GM12875 (cell line): Measurements from ENCODE around the gene MLEC.

Experiments used
- H3K4me3 ChIP-seq: one replicate; pipeline ENCODE4 v1.5.1; 2011; ENCODE audit warnings: low read depth, low read length, control low read depth
- CTCF ChIP-seq: IDR thresholded peaks from 2 replicates; pipeline ENCODE4 v1.5.1; 2011; ENCODE audit warnings: low read depth, mild to moderate bottlenecking, control low read depth, inconsistent platforms, low read length, moderate library complexity, borderline replicate concordance; ENCODE audit not compliant: insufficient read depth

Gene MLEC

DNA sequence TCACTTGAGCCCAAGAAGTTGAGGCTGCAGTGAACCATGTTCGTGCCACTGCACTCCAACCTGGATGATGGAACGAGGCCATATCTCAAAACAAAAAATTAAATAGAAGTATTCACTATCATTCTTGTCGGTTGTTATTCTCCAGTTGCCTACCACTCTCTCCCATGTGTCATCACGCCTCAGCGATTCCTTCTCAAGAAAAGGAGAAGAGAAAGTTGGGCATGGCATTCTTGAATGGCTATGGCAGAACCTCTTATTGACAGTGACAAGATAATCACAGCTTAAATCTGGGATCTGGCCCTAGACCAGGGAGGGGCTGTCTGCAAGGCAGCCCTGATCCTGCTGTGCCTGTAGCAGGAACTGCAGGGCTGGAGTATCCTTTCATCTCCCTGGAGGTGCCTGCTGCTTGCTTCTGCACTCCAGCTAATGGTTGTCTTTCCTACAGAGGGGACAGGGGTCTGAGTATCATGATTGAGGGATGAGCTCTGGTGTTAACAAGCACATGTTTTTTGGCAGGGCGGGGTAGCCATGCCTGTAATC is 12.8 kb upstream of the MLEC start:
- TF ChIP-seq CTCF, result no peak
- no peak overlapping the region for H3K4me3 ChIP-seq

DNA sequence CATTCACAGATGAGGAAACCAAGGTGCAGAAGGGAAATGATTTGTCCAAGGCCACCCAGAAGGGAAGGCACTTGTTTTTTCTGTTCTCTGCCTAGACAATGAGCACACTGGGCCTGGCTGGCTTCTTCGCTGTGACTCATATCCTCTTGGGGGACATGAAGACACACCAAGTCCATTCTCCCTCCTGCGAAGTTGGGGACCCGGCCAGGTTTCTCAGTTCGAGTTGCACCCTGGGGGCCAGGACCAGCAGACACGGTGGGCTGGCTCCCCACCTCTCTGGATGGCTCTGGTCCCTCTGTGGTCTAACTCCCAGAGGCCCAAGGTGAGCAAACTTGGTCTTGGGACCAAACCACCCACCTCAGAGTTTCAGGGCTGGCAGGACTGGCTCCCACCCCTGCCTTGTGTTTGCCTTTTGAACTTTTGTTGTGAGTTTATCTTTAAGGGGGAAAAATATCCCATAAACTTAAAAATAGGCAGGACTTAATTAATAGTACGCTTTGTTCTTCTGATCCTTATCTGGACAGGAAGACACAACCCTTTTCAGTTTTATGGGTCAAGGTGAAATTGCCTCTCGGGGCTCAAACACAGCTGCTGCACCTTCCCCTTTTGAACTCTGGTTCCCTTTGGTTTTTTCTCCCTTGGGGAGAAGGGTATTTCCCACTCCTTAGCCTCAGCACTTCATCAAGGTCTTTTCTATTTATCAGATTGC is 9.0 kb upstream of the MLEC start:
- no peak overlapping the region for H3K4me3 ChIP-seq
- no peak for TF ChIP-seq CTCF

DNA sequence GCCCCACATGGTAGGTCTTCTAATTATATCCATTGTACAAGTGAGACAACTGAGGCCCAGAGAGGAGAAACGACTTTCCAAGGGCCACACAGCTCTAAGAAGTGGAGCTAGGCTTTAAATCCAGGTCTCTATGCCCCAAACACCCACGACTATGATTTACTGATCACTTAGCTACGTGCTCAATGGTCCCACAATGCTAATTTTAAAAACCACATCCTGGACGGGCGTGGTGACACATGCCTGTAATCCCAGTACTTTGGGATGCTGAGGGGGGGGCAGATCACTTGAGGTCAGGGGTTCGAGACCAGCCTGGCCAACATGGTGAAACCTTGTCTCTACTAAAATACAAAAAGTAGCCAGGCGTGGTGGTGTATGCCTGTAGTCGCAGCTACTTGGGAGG is 8.4 kb upstream of the MLEC start:
- no peak overlapping the region for H3K4me3 ChIP-seq
- TF ChIP-seq CTCF, result no peak

- no peak overlapping the region for H3K4me3 ChIP-seq
- no peak for TF ChIP-seq CTCF
Observed at GRCh38 chr12:120680165-120680738, 6.7 kb upstream of the MLEC start.

DNA sequence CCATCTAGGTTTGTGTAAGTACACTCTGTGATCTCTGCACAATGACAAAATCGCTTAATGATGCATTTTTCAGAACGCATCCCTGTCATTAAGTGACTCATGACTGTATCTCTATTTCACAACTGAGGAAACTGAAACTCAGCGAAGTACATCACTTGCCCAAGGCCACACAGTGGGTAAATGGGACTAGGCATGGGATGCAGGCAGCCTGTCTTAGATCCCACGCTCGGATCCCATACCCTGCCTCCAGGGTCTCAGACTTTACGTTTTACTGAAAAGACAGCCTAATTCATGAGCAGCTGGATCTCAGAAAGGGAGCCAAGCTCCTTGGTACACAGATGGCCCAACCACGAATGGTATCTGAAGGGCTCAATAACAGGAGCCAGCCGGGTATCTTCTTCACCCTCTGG is 2.4 kb upstream of the MLEC start:
- no peak for TF ChIP-seq CTCF
- H3K4me3 ChIP-seq, result no peak overlapping the region

- H3K4me3 ChIP-seq, result no peak overlapping the region
- no peak for TF ChIP-seq CTCF
Observed at GRCh38 chr12:120685522-120685921, 1.4 kb upstream of the MLEC start.

GRCh38 chr12:120686151-120686689 is 729 bp upstream of the MLEC start:
- peak overlapping the region; percentile 87 for H3K4me3 ChIP-seq
- TF ChIP-seq CTCF, result no peak
